SKM-1 treated with dmso at 0.1 percent for 144 hours (cell line): ENCODE results near the gene SMIM10L2A.
"Not testable (repeated sequence)": the region's sequence is repeated elsewhere in the genome, so short reads cannot be mapped to it uniquely, and the experiment has no call there.

Experiments used
- DNase-seq: peaks from one replicate; lab custom pipeline; 2025; ENCODE audit not compliant: unreplicated experiment; lab: John Stamatoyannopoulos, UW

SMIM10L2A gene

DNA sequence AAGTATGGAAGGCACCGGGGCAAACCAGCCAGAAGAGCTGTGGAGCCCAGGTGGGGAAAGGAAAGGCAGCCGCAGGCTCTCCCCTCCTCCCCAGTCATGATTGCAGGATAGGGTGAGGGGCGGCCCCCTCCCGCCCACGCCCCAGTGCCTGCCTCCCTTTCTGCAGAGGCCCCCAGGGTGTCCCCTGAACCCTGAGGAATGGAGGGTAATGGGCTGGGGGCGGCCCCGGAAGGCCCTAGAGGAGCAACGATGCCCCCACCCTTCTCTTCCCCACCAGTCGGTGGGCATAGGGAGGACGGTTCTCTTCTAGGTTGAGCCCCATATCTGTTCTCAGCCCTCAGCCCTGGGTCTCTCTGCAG is 1.0 kb downstream of the SMIM10L2A start:
- not testable (repeated sequence) for DNase-seq

DNA sequence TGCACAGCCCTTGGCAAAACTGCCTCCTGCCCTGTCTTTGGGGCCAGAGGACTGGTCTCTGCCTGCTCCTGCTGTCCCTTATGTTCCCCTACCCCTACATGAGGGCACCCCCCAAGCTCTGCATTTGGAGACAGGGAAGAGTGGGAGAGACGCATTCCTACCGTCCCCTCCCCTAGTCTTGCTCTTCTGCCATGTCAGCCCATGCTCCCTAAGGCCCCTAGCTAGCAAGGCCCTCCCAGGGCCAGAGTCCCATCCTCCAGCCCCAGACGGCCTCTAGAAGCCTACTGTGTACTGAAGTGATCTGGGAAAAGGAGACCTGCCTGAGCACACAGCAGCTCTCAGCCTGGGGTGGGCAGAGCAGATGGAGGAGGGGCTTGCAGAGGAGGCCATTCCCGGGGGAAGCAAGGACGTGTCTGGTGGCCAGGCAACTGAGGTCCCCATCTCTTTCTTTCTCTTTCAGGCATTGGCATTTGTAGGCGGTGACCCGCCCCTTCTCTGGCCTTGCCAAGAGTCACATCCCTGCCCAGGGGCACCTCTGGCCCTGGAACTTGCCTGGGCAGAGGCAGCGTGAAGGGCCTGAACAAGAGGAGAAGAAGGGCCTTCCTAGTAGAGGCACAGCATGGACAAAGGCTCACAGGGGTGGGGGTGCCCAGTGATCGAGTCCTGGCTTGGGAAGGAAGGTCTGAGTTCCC is 1.6 kb downstream of the SMIM10L2A start:
- not testable (repeated sequence) for DNase-seq

- no peak for DNase-seq
Measured at GRCh38 chrX:135424469-135424868, 2.7 kb downstream of the SMIM10L2A start.

- no peak for DNase-seq
Measured at GRCh38 chrX:135425026-135425965, 3.6 kb downstream of the SMIM10L2A start.

DNA sequence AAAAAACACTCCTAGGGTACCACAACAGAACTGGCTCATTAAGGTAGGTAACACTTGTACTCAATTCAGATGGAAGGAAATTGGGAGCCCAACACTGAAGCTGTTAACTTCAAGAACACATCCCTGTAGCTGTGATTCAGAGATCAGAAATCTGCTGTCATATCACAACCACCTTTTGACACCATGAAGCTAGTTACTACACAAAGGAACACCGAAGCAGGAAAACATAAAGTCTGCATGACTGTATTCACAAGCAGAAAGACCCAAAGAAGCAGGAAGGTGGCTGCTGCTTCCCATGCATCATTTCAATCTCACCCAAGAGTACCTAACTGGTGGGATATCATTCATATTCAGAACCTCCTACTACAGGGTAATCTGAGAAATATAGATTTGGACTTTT is 7.7 kb downstream of the SMIM10L2A start:
- no peak for DNase-seq

GRCh38 chrX:135431886-135432285 is 10.1 kb downstream of the SMIM10L2A start:
- DNase-seq = no peak

- DNase-seq = no peak
Measured at GRCh38 chrX:135432453-135432852, 10.7 kb downstream of the SMIM10L2A start.

- DNase-seq = no peak
Measured at GRCh38 chrX:135432881-135433521, 11.3 kb downstream of the SMIM10L2A start.

DNA sequence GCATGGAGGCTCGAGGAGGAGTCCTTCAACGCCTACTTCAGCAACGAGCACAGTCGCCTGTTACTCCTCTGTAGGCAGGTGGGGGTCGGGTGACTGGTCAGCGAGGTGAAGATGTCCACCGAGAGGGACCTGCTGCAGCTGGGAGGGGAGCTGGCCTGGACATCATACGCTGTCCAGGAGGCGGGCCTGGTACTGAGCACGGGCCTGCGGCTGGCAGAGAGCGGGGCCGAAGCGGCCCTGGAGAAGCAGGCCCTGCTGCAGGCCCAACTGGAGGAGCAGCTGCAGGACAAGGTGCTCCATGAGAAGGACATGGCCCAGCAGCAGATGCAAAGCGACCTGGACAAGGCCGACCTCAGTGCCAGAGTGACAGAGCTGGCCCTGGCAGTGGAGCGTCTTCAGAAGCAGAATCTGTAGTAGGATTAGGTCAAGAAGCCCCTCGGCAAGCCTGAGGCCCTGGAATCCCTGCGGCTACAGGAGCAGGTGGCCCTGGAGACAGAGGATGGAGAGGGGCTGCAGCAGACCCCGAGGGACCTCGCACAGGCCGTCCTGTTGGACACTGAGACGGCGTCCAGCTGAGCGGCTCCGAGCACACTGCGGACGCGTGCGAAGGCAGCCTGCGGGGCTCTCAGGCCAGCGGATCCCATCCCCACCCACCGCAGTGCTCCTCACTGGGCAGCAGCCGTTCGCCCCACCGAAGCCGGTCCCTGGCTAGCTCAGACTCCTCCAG is 11.9 kb downstream of the SMIM10L2A start:
- no peak for DNase-seq

DNA sequence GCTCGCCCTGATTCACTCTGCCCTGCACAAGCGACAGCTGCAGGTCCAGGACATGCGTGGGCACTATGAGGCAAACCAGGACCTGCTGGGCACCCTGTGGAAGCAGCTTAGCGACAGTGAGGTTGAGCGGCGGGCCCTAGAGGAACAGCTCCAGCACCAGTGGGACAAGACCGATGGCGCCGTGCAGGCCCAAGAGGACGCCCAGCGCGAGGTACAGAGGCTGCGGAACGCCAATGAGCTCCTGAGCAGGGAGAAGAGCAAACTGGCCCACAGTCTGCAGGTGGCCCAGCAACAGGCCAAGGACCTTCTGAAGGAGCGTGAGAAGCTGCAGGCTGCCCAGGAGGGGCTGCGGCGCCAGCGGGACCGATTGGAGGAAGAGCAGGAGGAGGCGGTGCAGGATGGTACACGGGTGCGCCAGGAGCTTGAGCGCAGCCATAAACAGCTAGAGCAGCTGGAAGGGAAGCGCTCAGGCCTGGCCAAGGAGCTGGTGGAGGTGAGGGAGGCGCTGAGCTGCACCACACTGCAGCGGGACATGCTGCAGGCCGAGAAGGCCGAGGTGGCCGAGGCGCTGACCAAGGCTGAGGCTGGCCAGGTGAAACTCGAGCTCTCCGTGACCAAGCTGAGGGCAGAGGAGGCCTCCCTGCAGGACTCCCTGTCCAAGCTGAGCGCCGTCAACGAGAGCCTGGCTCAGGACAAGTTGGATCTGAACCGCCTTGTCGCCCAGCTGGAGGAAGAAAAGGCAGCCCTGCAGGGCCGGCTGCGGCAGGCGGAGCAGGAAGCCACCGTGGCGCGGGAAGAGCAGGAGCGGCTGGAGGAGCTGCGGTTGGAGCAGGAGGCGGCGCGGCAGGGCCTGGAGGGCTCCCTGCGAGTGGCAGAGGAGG is 12.8 kb downstream of the SMIM10L2A start:
- DNase-seq = no peak

- DNase-seq = no peak
Measured at GRCh38 chrX:135435139-135435922, 13.6 kb downstream of the SMIM10L2A start.

DNA sequence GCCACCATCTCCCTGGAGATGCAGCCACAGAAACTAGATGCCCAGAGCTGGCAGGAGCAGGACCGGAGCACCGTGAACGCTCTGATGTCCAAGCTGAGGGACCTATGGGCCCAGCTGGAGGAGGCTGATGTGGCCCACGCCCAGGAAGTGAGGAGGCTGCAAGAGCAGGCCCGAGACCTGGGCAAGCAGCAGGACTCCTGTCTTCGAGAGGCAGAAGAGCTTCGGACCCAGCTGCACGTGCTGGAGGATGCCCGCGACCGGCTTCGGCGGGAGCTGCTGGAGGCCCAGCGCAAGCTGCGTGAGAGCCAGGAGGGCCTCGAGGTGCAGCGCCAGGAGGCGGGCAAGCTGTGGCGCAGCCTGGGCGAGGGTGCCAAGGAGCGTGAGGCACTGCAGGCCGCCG is 14.2 kb downstream of the SMIM10L2A start:
- DNase-seq = no peak

GRCh38 chrX:135436456-135436855 is 14.7 kb downstream of the SMIM10L2A start:
- no peak for DNase-seq

GRCh38 chrX:135436966-135437866 is 15.5 kb downstream of the SMIM10L2A start:
- no peak for DNase-seq

GRCh38 chrX:135437867-135438733 is 16.4 kb downstream of the SMIM10L2A start:
- DNase-seq = peak; percentile 7

GRCh38 chrX:135438734-135439043 is 16.9 kb downstream of the SMIM10L2A start:
- DNase-seq = no peak
